HepG2 (cell line): ENCODE data around the gene SHC3. TPM values are rescaled to one million over a fixed set of nuclear protein-coding genes. Genes with fewer than 3 reads are reported as not detected.

Experiments used
- ATAC-seq: fragments of 200-7000 bp; cut with Tn5 transposase; 3 replicates; pipeline ENCODE4 v1.9.1; 2020; ENCODE audit warnings: mild to moderate bottlenecking, moderate library complexity
- BruUV-seq: library from RNA; stranded (reverse); fragments of 400-500 nt; replicated peaks from 2 replicates; lab custom pipeline; 2021; lab: Mats Ljungman, UMichigan
- CTCF ChIA-PET: fragments of 300-600 bp; formaldehyde crosslinking; extraction: SDS; loops from one replicate; lab custom pipeline; 2021; ENCODE audit warnings: low total read pairs, inconsistent platforms, low intra/inter-chr PET ratio; lab: Yijun Ruan, JAX
- POLR2A ChIA-PET: fragments of 350-600 bp; sonication (Branson Sonifier 250); formaldehyde crosslinking; loops from one replicate; lab custom pipeline; 2020; ENCODE audit warnings: antibody characterized with exemption, inconsistent platforms; lab: Yijun Ruan, JAX
- DNase-seq: peaks from one replicate; pipeline ENCODE4 v3.0.0-alpha.2; 2015; ENCODE audit warnings: low spot score
- FAIRE-seq: peaks from 3 replicates; lab custom pipeline; 2011; peaks lifted over from hg19 to GRCh38; lab: Jason Lieb, UNC
- H2AFZ ChIP-seq: one replicate; pipeline ENCODE4 v1.6.1; 2011; ENCODE audit warnings: low read length, inconsistent platforms
- H3K27ac ChIP-seq: fragments of 300-600 bp; 3 replicates; pipeline ENCODE4 v1.8.0; 2011; ENCODE audit warnings: mixed run types, mild to moderate bottlenecking, mixed read lengths, low read length, inconsistent platforms; ENCODE audit not compliant: insufficient read depth; ENCODE audit errors: extremely low read length
- H3K27me3 ChIP-seq, 2 experiments: fragments of 200-600 bp in 1 of 2; 2 replicates in 1 of 2; 3 replicates in 1 of 2; pipeline versions ENCODE4 v1.6.0 to v1.8.0; 2011; ENCODE audit warnings: low read length in 2 of 2, mild to moderate bottlenecking in 2 of 2, moderate library complexity in 2 of 2, inconsistent platforms in 1 of 2; ENCODE audit not compliant: insufficient read depth in 2 of 2, control insufficient read depth in 1 of 2
- H3K36me3 ChIP-seq, 2 experiments: fragments of 200-600 bp in 1 of 2; replicated peaks in 1 of 2; 2 replicates in 1 of 2; 3 replicates in 1 of 2; pipeline versions ENCODE4 v1.5.1 to v1.8.0; 2011; ENCODE audit warnings: low read length in 2 of 2, inconsistent platforms in 1 of 2; ENCODE audit not compliant: insufficient read depth in 2 of 2, control insufficient read depth in 1 of 2
- H3K4me1 ChIP-seq: 2 replicates; pipeline ENCODE4 v1.5.1; 2012; ENCODE audit warnings: low read length, inconsistent platforms; ENCODE audit not compliant: insufficient read depth
- H3K4me2 ChIP-seq: 2 replicates; pipeline ENCODE4 v1.6.0; 2011; ENCODE audit warnings: low read depth, low read length, inconsistent platforms
- H3K4me3 ChIP-seq, 3 experiments: fragments of 200-600 bp in 1 of 3; sonication (generic), shearing (Covaris generic) in 1 of 3; replicated peaks in 1 of 3; 2 replicates each; pipeline ENCODE4 v1.5.1; 2011 to 2016; ENCODE audit warnings: low read length in 3 of 3, inconsistent platforms in 2 of 3, low read depth in 2 of 3, mild to moderate bottlenecking in 2 of 3, control low read depth in 1 of 3, mixed read lengths in 1 of 3; ENCODE audit not compliant: insufficient read depth in 1 of 3
- H3K79me2 ChIP-seq: one replicate; pipeline ENCODE4 v1.6.1; 2011; ENCODE audit warnings: low read length, inconsistent platforms; ENCODE audit not compliant: insufficient read depth
- H3K9ac ChIP-seq: 2 replicates; pipeline ENCODE4 v1.6.0; 2011; ENCODE audit warnings: mild to moderate bottlenecking, low read depth, low read length, inconsistent platforms; ENCODE audit not compliant: insufficient read depth
- H3K9me3 ChIP-seq: 2 replicates; pipeline ENCODE4 v1.5.1; 2012; ENCODE audit warnings: mild to moderate bottlenecking, low read length
- H4K20me1 ChIP-seq: 2 replicates; pipeline ENCODE4 v1.6.0; 2011; ENCODE audit warnings: inconsistent platforms, mild to moderate bottlenecking, low read length, moderate library complexity; ENCODE audit not compliant: insufficient read depth
- FOXC1 ChIP-seq: sonication (generic); formaldehyde crosslinking; IDR thresholded peaks from 2 replicates; pipeline ENCODE4 v1.8.0; 2022; ENCODE audit warnings: mild to moderate bottlenecking, missing genetic modification reagents, borderline replicate concordance
- JUND ChIP-seq: sonication (generic); formaldehyde crosslinking; IDR thresholded peaks from 2 replicates; pipeline ENCODE4 v1.8.0; 2022; ENCODE audit warnings: mild to moderate bottlenecking, missing genetic modification reagents
- PHF21A ChIP-seq: sonication (generic); formaldehyde crosslinking; IDR thresholded peaks from 2 replicates; pipeline ENCODE4 v1.5.0; 2020; ENCODE audit warnings: mild to moderate bottlenecking, missing genetic modification reagents
- SNAI1 ChIP-seq: sonication (generic); formaldehyde crosslinking; IDR thresholded peaks from 2 replicates; pipeline ENCODE4 v1.5.0; 2020; ENCODE audit warnings: mild to moderate bottlenecking, missing genetic modification reagents, borderline replicate concordance
- SRSF1 ChIP-seq: fragments of 200-400 bp; formaldehyde crosslinking; optimal IDR thresholded peaks from 2 replicates; pipeline ENCODE3; 2017; ENCODE audit warnings: mild to moderate bottlenecking, low read depth, low read length, moderate library complexity
- TOE1 ChIP-seq: sonication (generic); formaldehyde crosslinking; IDR thresholded peaks from 2 replicates; pipeline ENCODE4 v1.4.0; 2020; ENCODE audit warnings: mild to moderate bottlenecking, missing genetic modification reagents
- ZFP1 ChIP-seq: IDR thresholded peaks from 2 replicates; pipeline ENCODE4 v1.6.1; 2016
- ZNF782 ChIP-seq: sonication (generic); formaldehyde crosslinking; IDR thresholded peaks from 2 replicates; pipeline ENCODE4 v1.4.0; 2020; ENCODE audit warnings: missing genetic modification reagents, mild to moderate bottlenecking, borderline replicate concordance
- WGBS: methylation state at CpG from one replicate; pipeline ENCODE4 v1.1.6; 2017; ENCODE audit warnings: low lambda C conversion rate; 5-methylcytosine and 5-hydroxymethylcytosine counted together
- in situ Hi-C: cut with HindIII; loops from 2 replicates; pipeline ENCODE4 v1.10.0; 2017; ENCODE audit warnings: low pct_unique_long_range_greater_than_20kb; ENCODE audit not compliant: extremely low pct_ligation_motif_present
- intact Hi-C: fragments of 100-400 bp; cut with micrococcal nuclease; formaldehyde crosslinking; loops from one replicate; pipeline ENCODE4 v1.10.0; 2022; ENCODE audit not compliant: unreplicated experiment
- polyA plus RNA-seq, 8 experiments: library from polyadenylated mRNA; depleted of rRNA in 3 of 8; stranded (reverse) in 7 of 8; unstranded in 1 of 8; fragments of >200 nt; fragmentation: Illumina TruSeq in 4 of 8; extraction: Trizol in 4 of 8; gene quantifications; 2 replicates each; pipeline versions ENCODE4 v1.2.1 to v1.2.3, GENCODE V29; 2011 to 2016; ENCODE audit warnings: low read depth in 4 of 8, missing spikeins in 1 of 8, mixed read lengths in 1 of 8; ENCODE audit not compliant: insufficient read depth in 1 of 8
- total RNA-seq, 5 experiments: library from RNA; depleted of rRNA; stranded (reverse); fragments of >200 nt; fragmentation: Illumina TruSeq; extraction: Trizol; gene quantifications; 2 replicates each; pipeline ENCODE4 v1.2.3, GENCODE V29; 2016; ENCODE audit warnings: low read depth in 1 of 5
- TF ChIP-seq, protein P1 (sequence below): sonication (generic); formaldehyde crosslinking; IDR thresholded peaks from 2 replicates; pipeline ENCODE4 v1.5.1; 2020; ENCODE audit warnings: missing genetic modification reagents, mild to moderate bottlenecking, borderline replicate concordance

The SHC3 gene
- total and polyA plus RNA-seq, 2 of the 13 experiments (the other 11 are each of a cell fraction or from before 2014, with no cell fraction given): 0.09 to 0.89 TPM

DNA sequence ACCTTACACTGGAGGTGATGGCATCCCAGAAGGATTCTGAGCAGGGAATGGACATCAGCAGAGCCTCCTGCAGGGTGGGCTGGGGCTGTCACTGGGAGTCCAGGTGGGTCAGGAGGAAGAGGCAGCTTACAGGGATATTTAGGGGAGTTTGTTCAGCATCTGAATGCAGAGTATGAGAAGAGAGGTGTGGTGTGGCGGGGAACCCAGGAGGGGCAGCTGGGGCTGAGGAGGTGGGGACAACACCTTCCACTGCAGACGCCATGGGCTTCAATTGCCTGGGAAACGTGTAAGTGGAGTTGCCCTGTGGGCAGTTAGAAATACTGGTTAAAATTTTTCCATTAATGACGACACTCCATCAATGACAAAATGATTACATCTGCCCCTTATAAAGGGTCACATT is 153.9 kb downstream of the SHC3 start:
- CTCF ChIA-PET: no interaction called here
- 30% methylated on average over 4 of the region's 4 CpGs for WGBS
- Histone ChIP-seq H3K27me3 (no peaks in the 10 kb centered on the region), H4K20me1 (no peaks in the 10 kb centered on the region), H3K4me3 (no peak overlapping the region), H3K27ac (no peak overlapping the region), H2AFZ (no peak overlapping the region), H3K36me3 (no peaks in the 10 kb centered on the region), H3K4me2 (no peak overlapping the region), H3K9ac (no peak overlapping the region), H3K9me3 (no peaks in the 10 kb centered on the region), H3K4me1 (no peaks in the 10 kb centered on the region), H3K79me2 (no peaks in the 10 kb centered on the region)
- in situ Hi-C loops (no loop called here), intact Hi-C loops (no loop called here)
- TF ChIP-seq SNAI1 (CRISPR knock-in tag): no peak
- no peak for TF ChIP-seq JUND (CRISPR knock-in tag)
- TF ChIP-seq, protein P1, sequence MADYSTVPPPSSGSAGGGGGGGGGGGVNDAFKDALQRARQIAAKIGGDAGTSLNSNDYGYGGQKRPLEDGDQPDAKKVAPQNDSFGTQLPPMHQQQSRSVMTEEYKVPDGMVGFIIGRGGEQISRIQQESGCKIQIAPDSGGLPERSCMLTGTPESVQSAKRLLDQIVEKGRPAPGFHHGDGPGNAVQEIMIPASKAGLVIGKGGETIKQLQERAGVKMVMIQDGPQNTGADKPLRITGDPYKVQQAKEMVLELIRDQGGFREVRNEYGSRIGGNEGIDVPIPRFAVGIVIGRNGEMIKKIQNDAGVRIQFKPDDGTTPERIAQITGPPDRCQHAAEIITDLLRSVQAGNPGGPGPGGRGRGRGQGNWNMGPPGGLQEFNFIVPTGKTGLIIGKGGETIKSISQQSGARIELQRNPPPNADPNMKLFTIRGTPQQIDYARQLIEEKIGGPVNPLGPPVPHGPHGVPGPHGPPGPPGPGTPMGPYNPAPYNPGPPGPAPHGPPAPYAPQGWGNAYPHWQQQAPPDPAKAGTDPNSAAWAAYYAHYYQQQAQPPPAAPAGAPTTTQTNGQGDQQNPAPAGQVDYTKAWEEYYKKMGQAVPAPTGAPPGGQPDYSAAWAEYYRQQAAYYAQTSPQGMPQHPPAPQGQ (CRISPR knock-in tag): no peak
- TF ChIP-seq FOXC1: no peak
- no peak for TF ChIP-seq PHF21A (CRISPR knock-in tag)
- TF ChIP-seq TOE1 (CRISPR knock-in tag): no peak
- no peak for TF ChIP-seq ZFP1 (CRISPR knock-in tag)
- TF ChIP-seq ZNF782 (CRISPR knock-in tag): no peak
- no peak for TF ChIP-seq SRSF1
- ATAC-seq (no peak), DNase-seq (no peak), FAIRE-seq (no peak)
- BruUV-seq: no TSS peak
- POLR2A ChIA-PET: no interaction called here
